HUES48 (cell line): ENCODE data around the gene BIRC7.

ENCODE experiments used
- H3K27ac ChIP-seq: one replicate; pipeline ENCODE4 v1.7.0; 2013; ENCODE audit warnings: low read depth, low read length, inconsistent platforms
- H3K27me3 ChIP-seq: 2 replicates; pipeline ENCODE4 v1.6.1; 2013; ENCODE audit warnings: mild to moderate bottlenecking, low read length; ENCODE audit not compliant: control insufficient read depth, insufficient read depth
- H3K36me3 ChIP-seq: 2 replicates; pipeline ENCODE4 v1.6.1; 2013; ENCODE audit warnings: low read length; ENCODE audit not compliant: control insufficient read depth, insufficient read depth
- H3K4me1 ChIP-seq: 2 replicates; pipeline ENCODE4 v1.6.1; 2013; ENCODE audit warnings: mild to moderate bottlenecking, low read length; ENCODE audit not compliant: control insufficient read depth, insufficient read depth
- H3K4me3 ChIP-seq: 2 replicates; pipeline ENCODE4 v1.5.1; 2013; ENCODE audit warnings: mild to moderate bottlenecking, low read depth, low read length
- H3K9ac ChIP-seq: 2 replicates; pipeline ENCODE4 v1.6.1; 2013; ENCODE audit warnings: mild to moderate bottlenecking, low read depth, low read length, moderate library complexity
- H3K9me3 ChIP-seq: 2 replicates; pipeline ENCODE4 v1.6.1; 2013; ENCODE audit warnings: low read length; ENCODE audit not compliant: control insufficient read depth, insufficient read depth

The BIRC7 gene

GRCh38 chr20:63268671-63269439 lies 33.1 kb downstream of the BIRC7 start:
- 0 out of 2 replicates have a peak, but pooled peaks cover 2% of the 10 kb centered on the region for H3K4me1 ChIP-seq
- H3K9ac ChIP-seq: no peak overlapping the region
- no peaks in the 10 kb centered on the region for H3K27me3 ChIP-seq
- H3K36me3 ChIP-seq: peaks cover 3% of the 10 kb centered on the region; the same call in 1 of the 2 replicates
- H3K9me3 ChIP-seq: no peaks in the 10 kb centered on the region
- H3K27ac ChIP-seq: no peak overlapping the region
- H3K4me3 ChIP-seq: no peak overlapping the region

GRCh38 chr20:63269724-63270123 lies 34.0 kb downstream of the BIRC7 start:
- no peak overlapping the region for H3K4me3 ChIP-seq
- H3K9ac ChIP-seq: no peak overlapping the region
- peaks cover 3% of the 10 kb centered on the region; the same call in 1 of the 2 replicates for H3K36me3 ChIP-seq
- no peaks in the 10 kb centered on the region for H3K27me3 ChIP-seq
- 0 out of 2 replicates have a peak, but pooled peaks cover 4% of the 10 kb centered on the region for H3K4me1 ChIP-seq
- no peak overlapping the region for H3K27ac ChIP-seq
- H3K9me3 ChIP-seq: no peaks in the 10 kb centered on the region

- Histone ChIP-seq H3K27ac (no peak overlapping the region), H3K9me3 (no peaks in the 10 kb centered on the region), H3K4me3 (no peak overlapping the region), H3K9ac (no peak overlapping the region), H3K4me1 (0 out of 2 replicates have a peak, but pooled peaks cover 4% of the 10 kb centered on the region), H3K36me3 (peaks cover 7% of the 10 kb centered on the region), H3K27me3 (no peaks in the 10 kb centered on the region)
Measured at GRCh38 chr20:63270606-63271325, 35.1 kb downstream of the BIRC7 start.

- Histone ChIP-seq H3K27me3 (no peaks in the 10 kb centered on the region), H3K27ac (peak within 1 kb of the TSS; percentile 42), H3K4me3 (peak within 1 kb of the TSS; percentile 84), H3K4me1 (0 out of 2 replicates have a peak, but pooled peaks cover 4% of the 10 kb centered on the region), H3K9me3 (no peaks in the 10 kb centered on the region), H3K9ac (peak within 1 kb of the TSS; percentile 63; the same call in 1 of the 2 replicates), H3K36me3 (peaks cover 24% of the 10 kb centered on the region)
Measured at GRCh38 chr20:63272105-63273058, 36.7 kb downstream of the BIRC7 start, which contains the start of gene ARFGAP1. ARFGAP1 (plus strand) TSS chr20:63272813; CDS start chr20:63275581, 2,768 bp downstream.

GRCh38 chr20:63273059-63273579 lies 37.4 kb downstream of the BIRC7 start:
- Histone ChIP-seq H3K27me3 (no peaks in the 10 kb centered on the region), H3K4me3 (peak overlapping the region; percentile 84), H3K9me3 (no peaks in the 10 kb centered on the region), H3K27ac (peak overlapping the region; percentile 42), H3K9ac (peak overlapping the region; percentile 63; the same call in 1 of the 2 replicates), H3K36me3 (peaks cover 31% of the 10 kb centered on the region), H3K4me1 (0 out of 2 replicates have a peak, but pooled peaks cover 4% of the 10 kb centered on the region)

GRCh38 chr20:63273635-63274380 lies 38.1 kb downstream of the BIRC7 start:
- no peak overlapping the region for H3K27ac ChIP-seq
- H3K36me3 ChIP-seq: peaks cover 38% of the 10 kb centered on the region
- H3K4me3 ChIP-seq: peak overlapping the region; percentile 84
- H3K27me3 ChIP-seq: no peaks in the 10 kb centered on the region
- no peaks in the 10 kb centered on the region for H3K9me3 ChIP-seq
- H3K4me1 ChIP-seq: 0 out of 2 replicates have a peak, but pooled peaks cover 4% of the 10 kb centered on the region
- no peak overlapping the region for H3K9ac ChIP-seq

GRCh38 chr20:63274381-63275228 lies 38.9 kb downstream of the BIRC7 start:
- Histone ChIP-seq H3K36me3 (peaks cover 45% of the 10 kb centered on the region), H3K27ac (no peak overlapping the region), H3K4me1 (0 out of 2 replicates have a peak, but pooled peaks cover 4% of the 10 kb centered on the region), H3K27me3 (no peaks in the 10 kb centered on the region), H3K9me3 (no peaks in the 10 kb centered on the region), H3K4me3 (no peak overlapping the region), H3K9ac (no peak overlapping the region)

GRCh38 chr20:63275825-63276224 lies 40.1 kb downstream of the BIRC7 start:
- H3K9me3 ChIP-seq: no peaks in the 10 kb centered on the region
- H3K36me3 ChIP-seq: peaks cover 55% of the 10 kb centered on the region
- H3K27me3 ChIP-seq: no peaks in the 10 kb centered on the region
- H3K4me1 ChIP-seq: 0 out of 2 replicates have a peak, but pooled peaks cover 4% of the 10 kb centered on the region
- no peak overlapping the region for H3K4me3 ChIP-seq
- no peak overlapping the region for H3K27ac ChIP-seq
- H3K9ac ChIP-seq: no peak overlapping the region

- H3K4me3 ChIP-seq: no peak overlapping the region
- H3K27ac ChIP-seq: no peak overlapping the region
- no peaks in the 10 kb centered on the region for H3K27me3 ChIP-seq
- H3K9me3 ChIP-seq: no peaks in the 10 kb centered on the region
- H3K4me1 ChIP-seq: 0 out of 2 replicates have a peak, but pooled peaks cover 4% of the 10 kb centered on the region
- no peak overlapping the region for H3K9ac ChIP-seq
- peaks cover 64% of the 10 kb centered on the region for H3K36me3 ChIP-seq
Measured at GRCh38 chr20:63276956-63277355, 41.3 kb downstream of the BIRC7 start.
